HFF-Myc (cell line): ENCODE results near the gene MYD88.

Experiments
- DNase-seq: peaks from one replicate; pipeline ENCODE4 v3.0.0-alpha.2; 2011; ENCODE audit warnings: low read depth; ENCODE audit errors: extremely low read depth
- H3K4me3 ChIP-seq: replicated peaks from 2 replicates; pipeline ENCODE4 v1.5.1; 2011; ENCODE audit warnings: low read depth, mild to moderate bottlenecking, control low read depth, low read length
- TF ChIP-seq, protein P1 (sequence below): IDR thresholded peaks from 2 replicates; pipeline ENCODE4 v1.5.1; 2012; ENCODE audit warnings: mild to moderate bottlenecking, low read depth, low read length, control low read depth; ENCODE audit errors: missing control alignments

Gene MYD88

DNA sequence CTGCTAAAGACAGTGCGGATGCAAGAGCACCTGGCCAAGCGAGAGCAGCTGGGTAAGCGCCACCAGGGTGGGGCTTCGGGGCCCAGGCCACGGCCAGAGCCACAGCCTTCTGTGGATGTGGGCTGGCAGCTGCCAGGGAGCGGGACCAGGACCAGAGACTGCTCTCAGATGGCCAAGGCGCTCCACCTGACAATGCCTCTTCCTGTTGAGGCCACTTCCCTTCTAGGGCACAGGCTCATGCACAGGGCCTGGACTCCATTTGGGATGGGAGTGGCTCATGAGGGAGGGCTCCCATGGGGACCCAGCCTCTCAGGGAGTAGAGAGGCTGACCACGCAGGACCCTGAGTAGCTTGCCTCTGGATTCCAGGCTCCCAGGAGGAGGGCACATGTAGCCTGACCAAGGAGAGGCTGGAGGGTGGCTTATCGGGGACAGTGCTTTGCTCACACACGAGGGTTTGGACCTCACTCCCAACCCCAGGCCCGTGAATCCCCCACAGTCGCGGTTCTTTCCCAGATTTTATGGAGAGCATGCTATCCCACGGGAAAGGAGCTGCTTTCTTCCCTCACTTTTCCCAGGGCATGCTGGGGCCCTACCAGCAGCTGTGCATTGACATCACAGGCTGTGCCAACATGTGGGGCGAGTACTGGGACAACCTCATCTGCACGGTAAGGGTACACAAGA, 26.6 kb upstream of the MYD88 start:
- DNase-seq = no peak
- H3K4me3 ChIP-seq = no peak overlapping the region
- TF ChIP-seq, protein P1, sequence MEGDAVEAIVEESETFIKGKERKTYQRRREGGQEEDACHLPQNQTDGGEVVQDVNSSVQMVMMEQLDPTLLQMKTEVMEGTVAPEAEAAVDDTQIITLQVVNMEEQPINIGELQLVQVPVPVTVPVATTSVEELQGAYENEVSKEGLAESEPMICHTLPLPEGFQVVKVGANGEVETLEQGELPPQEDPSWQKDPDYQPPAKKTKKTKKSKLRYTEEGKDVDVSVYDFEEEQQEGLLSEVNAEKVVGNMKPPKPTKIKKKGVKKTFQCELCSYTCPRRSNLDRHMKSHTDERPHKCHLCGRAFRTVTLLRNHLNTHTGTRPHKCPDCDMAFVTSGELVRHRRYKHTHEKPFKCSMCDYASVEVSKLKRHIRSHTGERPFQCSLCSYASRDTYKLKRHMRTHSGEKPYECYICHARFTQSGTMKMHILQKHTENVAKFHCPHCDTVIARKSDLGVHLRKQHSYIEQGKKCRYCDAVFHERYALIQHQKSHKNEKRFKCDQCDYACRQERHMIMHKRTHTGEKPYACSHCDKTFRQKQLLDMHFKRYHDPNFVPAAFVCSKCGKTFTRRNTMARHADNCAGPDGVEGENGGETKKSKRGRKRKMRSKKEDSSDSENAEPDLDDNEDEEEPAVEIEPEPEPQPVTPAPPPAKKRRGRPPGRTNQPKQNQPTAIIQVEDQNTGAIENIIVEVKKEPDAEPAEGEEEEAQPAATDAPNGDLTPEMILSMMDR = no peak

DNA sequence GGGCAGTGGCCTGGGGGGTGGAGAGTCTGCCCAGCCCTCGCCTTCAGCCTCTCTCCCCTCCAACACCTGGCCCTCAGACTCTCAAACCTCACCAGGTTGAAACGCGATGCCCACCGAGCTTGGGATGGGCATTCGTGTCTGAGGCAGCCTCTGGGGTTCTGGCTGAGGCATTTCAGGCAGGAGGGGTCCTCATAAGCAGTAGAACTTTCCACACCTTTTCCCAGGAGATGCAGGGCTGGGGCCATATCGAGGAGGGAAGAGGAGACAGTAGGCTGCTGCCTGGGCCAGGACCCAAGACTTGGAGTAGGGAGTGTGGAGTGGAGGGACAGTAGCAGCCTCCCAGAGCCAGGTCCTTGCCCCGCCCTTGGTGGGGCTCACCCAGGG, 26.1 kb upstream of the MYD88 start:
- TF ChIP-seq, protein P1 = no peak
- DNase-seq = no peak
- no peak overlapping the region for H3K4me3 ChIP-seq

DNA sequence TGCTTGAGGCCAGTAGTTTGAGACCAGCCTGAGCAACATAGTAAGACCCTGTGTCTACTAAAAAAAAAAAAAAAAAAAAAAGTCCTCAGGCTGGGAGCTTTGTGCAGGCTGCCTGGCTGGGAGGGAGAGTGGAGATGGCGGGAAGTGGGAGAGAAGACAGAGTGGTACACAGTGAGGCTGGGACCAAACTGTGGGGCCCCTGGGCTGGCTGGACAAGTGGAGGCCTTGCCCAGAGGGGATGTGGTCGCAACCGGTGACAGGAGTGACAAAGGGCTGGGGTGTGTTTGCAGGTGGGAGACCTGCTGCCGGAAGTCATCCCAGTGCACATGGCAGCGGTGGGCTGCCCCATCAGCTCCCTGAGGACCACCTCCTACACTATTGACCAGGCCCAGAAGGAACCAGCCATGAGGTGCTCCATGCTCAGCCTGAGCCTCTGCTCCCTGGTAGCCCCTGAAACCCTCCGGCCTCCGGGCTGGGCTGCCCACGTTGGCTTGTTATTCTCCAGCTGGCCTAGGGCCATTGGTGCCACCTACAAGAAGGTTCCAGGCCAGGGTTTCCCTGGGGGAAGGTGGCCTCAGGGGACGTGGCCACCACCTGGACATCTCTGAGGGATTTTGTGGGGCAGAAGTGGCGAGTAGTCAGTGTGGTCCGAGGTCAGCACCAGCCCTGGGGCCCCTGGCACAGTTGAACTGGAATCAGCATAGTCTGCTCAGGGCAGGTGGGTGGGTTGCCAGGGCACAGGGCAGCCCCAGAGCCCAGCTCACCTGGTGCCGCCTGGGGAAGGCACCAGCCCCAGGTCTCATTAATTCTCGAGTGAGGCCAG, 24.2 kb upstream of the MYD88 start:
- H3K4me3 ChIP-seq = no peak overlapping the region
- DNase-seq = no peak
- TF ChIP-seq, protein P1 = no peak

DNA sequence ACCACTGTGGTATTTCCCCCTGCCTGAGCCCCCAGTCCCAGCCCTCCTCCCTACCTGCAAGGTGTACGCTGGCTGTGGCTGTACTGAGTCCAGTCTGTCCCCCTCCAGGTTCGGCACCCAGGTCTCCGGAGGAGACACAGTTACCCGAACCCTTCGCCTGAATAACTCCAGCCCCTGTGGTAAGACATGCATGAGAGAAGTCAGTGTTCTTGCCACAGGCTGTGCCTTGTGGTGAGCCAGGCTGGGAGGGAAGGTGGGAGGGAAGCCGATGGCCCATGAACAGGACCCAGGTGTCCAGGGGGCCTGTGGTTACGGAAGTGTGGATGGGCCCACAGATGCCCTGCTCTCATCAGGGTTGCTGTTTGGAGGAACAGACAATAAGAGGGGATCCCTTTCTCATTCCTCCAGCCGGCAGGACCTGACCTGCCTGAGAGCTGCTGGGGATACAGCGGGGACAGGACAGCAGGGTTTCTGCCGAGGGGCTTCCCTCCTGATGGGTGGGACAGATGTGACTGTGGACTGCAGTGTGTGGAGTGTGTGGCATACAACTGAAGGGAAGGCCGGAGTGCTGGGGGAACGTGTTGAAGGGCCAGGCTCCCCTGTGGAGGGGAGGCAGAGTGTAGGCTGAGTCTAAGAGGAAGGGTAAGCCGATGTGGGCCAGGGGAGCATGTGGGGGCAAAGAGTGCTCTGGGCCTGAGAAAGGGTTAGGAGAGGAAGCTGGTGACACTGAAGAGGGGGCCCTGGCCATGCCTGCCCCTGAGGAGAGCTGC, 23.4 kb upstream of the MYD88 start:
- DNase-seq = no peak
- no peak overlapping the region for H3K4me3 ChIP-seq
- TF ChIP-seq, protein P1 = no peak

DNA sequence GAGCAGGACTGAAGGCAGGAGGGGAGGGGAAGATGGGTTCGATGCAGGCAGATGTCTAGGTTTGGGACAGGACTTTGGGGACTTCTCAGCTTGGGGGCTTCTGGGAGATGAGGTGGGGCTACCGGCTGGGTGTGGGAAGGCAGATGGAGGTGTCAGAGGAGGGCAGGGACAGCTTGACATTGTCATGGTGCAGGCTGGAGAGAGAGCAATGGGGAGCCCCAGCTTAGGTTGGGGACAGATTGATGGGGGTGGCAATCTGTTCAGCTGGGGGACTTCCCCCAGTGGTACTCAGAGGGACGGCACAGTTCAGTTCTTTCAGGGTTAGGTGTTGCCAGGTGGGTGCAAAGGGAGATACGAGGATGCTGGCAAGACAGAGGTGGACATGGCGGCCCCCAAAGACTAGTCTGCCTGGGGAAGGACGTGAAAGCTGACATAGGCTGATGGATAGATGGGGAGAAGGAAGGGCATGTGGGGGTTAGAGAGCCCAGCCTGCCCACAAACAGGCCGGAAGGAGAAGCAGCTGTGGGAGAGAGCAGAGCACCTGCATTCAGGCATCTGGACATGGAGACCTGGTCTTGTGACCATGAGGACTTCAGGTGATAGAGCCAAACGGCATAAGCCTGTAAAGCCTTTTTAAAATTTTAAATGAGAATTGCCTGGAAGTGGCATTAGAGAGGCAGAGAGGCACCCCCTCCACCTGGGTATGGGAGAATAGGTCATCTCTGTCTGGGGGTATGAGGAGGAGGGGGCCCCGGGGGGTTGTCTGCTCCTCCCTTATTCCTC, 22.6 kb upstream of the MYD88 start:
- H3K4me3 ChIP-seq = no peak overlapping the region
- TF ChIP-seq, protein P1 = no peak
- DNase-seq = no peak

DNA sequence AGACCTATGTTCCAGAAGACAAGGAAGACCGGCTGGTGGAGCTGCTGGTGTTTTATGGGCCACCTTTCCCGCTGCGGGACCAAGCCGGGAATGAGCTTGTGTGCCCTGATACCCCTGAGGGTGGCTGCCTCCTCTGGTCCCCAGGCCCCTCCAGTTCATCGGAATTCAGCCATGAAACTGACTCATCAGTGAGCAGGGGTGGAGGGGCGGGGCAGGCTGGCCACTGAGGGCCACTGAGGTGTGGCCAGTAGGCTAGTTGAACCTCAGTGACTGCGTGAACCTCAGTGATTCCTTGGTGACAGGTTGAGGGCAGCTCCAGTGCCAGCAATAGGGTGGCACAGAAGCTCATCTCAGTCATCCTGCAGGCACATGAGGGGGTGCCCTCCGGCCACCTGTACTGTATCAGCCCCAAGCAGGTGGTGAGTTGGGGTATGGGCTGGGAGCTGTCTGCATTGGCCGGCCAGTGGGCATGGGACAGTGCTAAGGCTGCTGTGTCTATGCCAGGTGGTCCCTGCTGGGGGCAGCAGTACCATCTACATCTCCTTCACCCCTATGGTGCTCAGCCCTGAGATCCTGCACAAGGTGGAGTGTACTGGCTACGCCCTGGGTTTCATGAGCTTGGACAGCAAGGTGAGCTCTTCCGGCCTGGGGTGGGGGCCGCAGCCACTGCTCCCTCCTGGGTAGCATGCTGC, 21.8 kb upstream of the MYD88 start:
- DNase-seq = no peak
- no peak overlapping the region for H3K4me3 ChIP-seq
- TF ChIP-seq, protein P1 = no peak
